H1 (cell line): Measurements from ENCODE around the gene INPP4A.

Experiments
- CTCF ChIP-seq, 3 experiments: IDR thresholded peaks; 1 replicate in 2 of 3; 2 replicates in 1 of 3; pipeline versions ENCODE4 v1.5.1 to v1.6.1; 2011; ENCODE audit warnings: low read length in 3 of 3, mild to moderate bottlenecking in 3 of 3, inconsistent platforms in 2 of 3, low read depth in 1 of 3, moderate library complexity in 1 of 3; ENCODE audit not compliant: insufficient read depth in 1 of 3; ENCODE audit errors: control extremely low read depth in 1 of 3
- GTF2F1 ChIP-seq: IDR thresholded peaks from 2 replicates; pipeline ENCODE4 v1.6.1; 2012; ENCODE audit warnings: low read depth, low read length, improper control_type of control experiment, borderline replicate concordance
- MAX ChIP-seq: IDR thresholded peaks from 2 replicates; pipeline ENCODE4 v1.6.1; 2012; ENCODE audit warnings: inconsistent platforms
- POLR2A ChIP-seq, 2 experiments: IDR thresholded peaks; 1 replicate in 1 of 2; 2 replicates in 1 of 2; pipeline ENCODE4 v1.6.1; 2011; ENCODE audit warnings: low read depth in 2 of 2, low read length in 2 of 2, mild to moderate bottlenecking in 2 of 2; ENCODE audit errors: control extremely low read depth in 1 of 2
- POLR2AphosphoS5 ChIP-seq: IDR thresholded peaks from 2 replicates; pipeline ENCODE4 v1.6.1; 2011; ENCODE audit warnings: low read depth, low read length
- RAD21 ChIP-seq, 2 experiments: IDR thresholded peaks in 1 of 2; conservative IDR thresholded peaks in 1 of 2; 2 replicates each; pipeline ENCODE4 v1.6.1; 2011; ENCODE audit warnings: low read depth in 2 of 2, low read length in 2 of 2, improper control_type of control experiment in 1 of 2, inconsistent platforms in 1 of 2, mild to moderate bottlenecking in 1 of 2, moderate library complexity in 1 of 2
- SIRT6 ChIP-seq: IDR thresholded peaks from one replicate; pipeline ENCODE4 v1.7.1; 2012; ENCODE audit warnings: low read length, inconsistent platforms
- SP1 ChIP-seq: IDR thresholded peaks from 2 replicates; pipeline ENCODE4 v1.6.1; 2011; ENCODE audit warnings: low read depth, low read length
- TEAD4 ChIP-seq: IDR thresholded peaks from 2 replicates; pipeline ENCODE4 v1.6.1; 2012; ENCODE audit warnings: low read depth, low read length, inconsistent platforms, mixed read lengths
- USF2 ChIP-seq: IDR thresholded peaks from 2 replicates; pipeline ENCODE4 v1.6.1; 2011; ENCODE audit warnings: low read length, improper control_type of control experiment

GRCh38 chr2:98508709-98509066 lies 64.0 kb downstream of the INPP4A start:
- no peak for TF ChIP-seq POLR2AphosphoS5
- no peak for TF ChIP-seq POLR2A (IDR thresholded peaks at IDR 0.05; ENCODE audit: control extremely low read depth in 1 of 2, low read depth in 2 of 2, low read length in 2 of 2)
- TF ChIP-seq CTCF (IDR thresholded peaks at IDR 0.05; ENCODE audit: control extremely low read depth in 1 of 3, insufficient read depth in 1 of 3, low read depth in 1 of 3, low read length in 3 of 3), result no peak
- TF ChIP-seq MAX, result no peak
- no peak for TF ChIP-seq SP1
- TF ChIP-seq USF2, result no peak
- no peak for TF ChIP-seq GTF2F1
- no peak for TF ChIP-seq TEAD4
- TF ChIP-seq RAD21 (IDR thresholded peaks at IDR 0.05 in 1 of 2, conservative IDR thresholded peaks at IDR 0.05 in 1 of 2; ENCODE audit: low read depth in 2 of 2, low read length in 2 of 2), result no peak
- TF ChIP-seq SIRT6, result no peak
